LNCAP (cell line): ENCODE data around the gene ICA1.

Source experiments
- TF ChIP-seq, protein P1 (sequence below): fragments of 450-650 bp; IDR thresholded peaks from 2 replicates; pipeline ENCODE4 v1.5.1; 2017; ENCODE audit warnings: mild to moderate bottlenecking

The ICA1 gene

GRCh38 chr7:8094164-8095140 is 167.5 kb downstream of the ICA1 start:
- TF ChIP-seq, protein P1, sequence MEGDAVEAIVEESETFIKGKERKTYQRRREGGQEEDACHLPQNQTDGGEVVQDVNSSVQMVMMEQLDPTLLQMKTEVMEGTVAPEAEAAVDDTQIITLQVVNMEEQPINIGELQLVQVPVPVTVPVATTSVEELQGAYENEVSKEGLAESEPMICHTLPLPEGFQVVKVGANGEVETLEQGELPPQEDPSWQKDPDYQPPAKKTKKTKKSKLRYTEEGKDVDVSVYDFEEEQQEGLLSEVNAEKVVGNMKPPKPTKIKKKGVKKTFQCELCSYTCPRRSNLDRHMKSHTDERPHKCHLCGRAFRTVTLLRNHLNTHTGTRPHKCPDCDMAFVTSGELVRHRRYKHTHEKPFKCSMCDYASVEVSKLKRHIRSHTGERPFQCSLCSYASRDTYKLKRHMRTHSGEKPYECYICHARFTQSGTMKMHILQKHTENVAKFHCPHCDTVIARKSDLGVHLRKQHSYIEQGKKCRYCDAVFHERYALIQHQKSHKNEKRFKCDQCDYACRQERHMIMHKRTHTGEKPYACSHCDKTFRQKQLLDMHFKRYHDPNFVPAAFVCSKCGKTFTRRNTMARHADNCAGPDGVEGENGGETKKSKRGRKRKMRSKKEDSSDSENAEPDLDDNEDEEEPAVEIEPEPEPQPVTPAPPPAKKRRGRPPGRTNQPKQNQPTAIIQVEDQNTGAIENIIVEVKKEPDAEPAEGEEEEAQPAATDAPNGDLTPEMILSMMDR: no peak

DNA sequence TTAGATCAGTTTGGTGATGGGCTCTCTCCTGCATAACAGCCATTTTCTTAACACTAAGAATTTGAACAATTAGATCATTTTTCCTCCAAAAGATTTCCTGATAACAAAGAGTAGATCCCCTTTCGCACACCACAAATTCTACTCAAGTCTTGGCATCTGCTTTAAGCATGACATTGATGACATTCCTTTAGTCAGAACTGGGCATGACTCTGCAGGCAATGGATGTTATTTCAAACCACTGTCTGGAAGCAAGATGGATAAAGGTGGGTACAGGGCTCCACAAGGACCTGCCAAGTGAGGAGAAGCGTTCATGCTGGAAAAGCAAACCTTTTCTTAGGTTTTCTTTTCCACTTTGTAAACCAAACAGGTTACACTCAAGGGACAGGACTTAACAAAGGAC is 169.8 kb downstream of the ICA1 start:
- TF ChIP-seq, protein P1: no peak

- TF ChIP-seq, protein P1: no peak
Measured at GRCh38 chr7:8089036-8089780, 172.8 kb downstream of the ICA1 start.

GRCh38 chr7:8086239-8086638 is 175.7 kb downstream of the ICA1 start:
- TF ChIP-seq, protein P1: no peak

DNA sequence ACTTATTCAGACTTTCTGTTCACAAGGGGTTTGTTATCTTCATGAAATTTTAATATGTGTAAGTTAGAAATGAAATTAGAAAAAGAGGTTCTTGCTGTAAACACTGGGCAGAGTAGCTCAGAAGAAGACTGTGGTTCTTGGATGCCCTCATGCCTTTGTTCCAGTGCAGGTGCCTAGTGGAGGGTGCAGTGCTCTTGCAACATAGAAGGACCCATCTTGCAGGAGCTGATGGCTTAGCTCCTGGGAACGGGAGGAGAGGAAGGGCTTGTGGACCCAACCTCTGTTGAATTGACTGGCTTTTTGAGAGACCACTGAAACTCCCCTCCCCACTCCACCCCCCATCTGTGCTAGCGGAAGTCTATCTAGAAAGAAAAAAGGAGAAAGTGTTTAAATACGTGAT is 176.5 kb downstream of the ICA1 start:
- TF ChIP-seq, protein P1: no peak

DNA sequence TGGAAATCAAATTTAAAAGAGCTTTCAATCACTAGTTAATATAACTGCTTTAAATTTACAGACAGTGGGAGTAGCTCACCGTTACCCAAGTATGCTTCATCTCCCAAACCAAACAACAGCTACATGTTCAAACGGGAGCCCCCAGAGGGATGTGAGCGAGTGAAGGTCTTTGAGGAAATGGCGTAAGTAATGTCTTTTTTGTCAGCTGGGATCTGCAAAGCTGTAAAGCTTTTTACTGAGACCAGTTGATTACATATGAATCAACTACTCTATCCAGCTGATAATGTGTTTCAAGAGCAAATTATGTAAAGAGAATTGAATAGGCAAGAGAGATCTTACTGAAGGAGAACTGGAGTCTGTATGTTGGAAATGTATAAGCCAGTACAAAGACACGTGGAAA is 177.1 kb downstream of the ICA1 start:
- TF ChIP-seq, protein P1: no peak

GRCh38 chr7:8082762-8083161 is 179.2 kb downstream of the ICA1 start:
- TF ChIP-seq, protein P1: no peak
